ENCODE results near the gene GLIS1. TPM values are rescaled to one million over a fixed set of nuclear protein-coding genes. Genes with fewer than 3 reads are reported as not detected.

Gene GLIS1
- polyA plus RNA-seq, 3 donors = not detected

- 13% methylated on average over 8 of the region's 9 CpGs for WGBS (ENCODE audit: insufficient coverage)
- Mint-ChIP-seq H3K4me1 (peaks cover 3% of the 10 kb centered on the region), H3K9me3 (no peaks in the 10 kb centered on the region), H3K27ac (no peak overlapping the region), H3K36me3 (no peaks in the 10 kb centered on the region), H3K27me3 (ENCODE audit: low read depth in 3 of 3) (peaks cover 2 to 6% (median 2%) of the 10 kb centered on the region in 3 donors), H3K4me3 (no peak overlapping the region)
- no peaks in the 10 kb centered on the region for H3K79me2 ChIP-seq (ENCODE audit: insufficient read depth, low read length)
- no peaks in the 10 kb centered on the region for H3K9me3 ChIP-seq (replicated peaks in 1 of 2; ENCODE audit: control insufficient read depth in 1 of 2, insufficient read depth in 1 of 2, low read length in 2 of 2)
- no peaks in the 10 kb centered on the region for H3K4me1 ChIP-seq (ENCODE audit: control insufficient read depth in 1 of 2, insufficient read depth in 2 of 2, low read length in 2 of 2)
- H3K4me2 ChIP-seq (replicated peaks; ENCODE audit: extremely low read depth, low read length, poor library complexity, severe bottlenecking) = no peak overlapping the region
- H3K9ac ChIP-seq (ENCODE audit: insufficient read depth, low read length, poor library complexity, severe bottlenecking) = no peak overlapping the region
- TF ChIP-seq CTCF (IDR thresholded peaks at IDR 0.05) = no peak
- H3K4me3 ChIP-seq (replicated peaks in 1 of 3; ENCODE audit: low read depth in 2 of 3, low read length in 3 of 3) = no peak overlapping the region
- no peaks in the 10 kb centered on the region for H3K27me3 ChIP-seq (ENCODE audit: control insufficient read depth in 2 of 2, insufficient read depth in 2 of 2, low read length in 2 of 2)
- no peaks in the 10 kb centered on the region for H3K36me3 ChIP-seq (replicated peaks in 1 of 2; ENCODE audit: control insufficient read depth in 1 of 2, insufficient read depth in 2 of 2, low read length in 2 of 2)
- H2AFZ ChIP-seq (ENCODE audit: insufficient read depth, low read depth, low read length, poor library complexity, severe bottlenecking) = no peak overlapping the region
- H3K27ac ChIP-seq (ENCODE audit: low read depth in 1 of 2, low read length in 2 of 2) = no peak overlapping the region
- DNase-seq = no peak
- intact Hi-C loops (cut with micrococcal nuclease) = no loop called here
- no peaks in the 10 kb centered on the region for H4K20me1 ChIP-seq (ENCODE audit: insufficient read depth, low read length)
Measured at GRCh38 chr1:53498555-53499131, 240.3 kb downstream of the GLIS1 start.

- H3K4me2 ChIP-seq (replicated peaks; ENCODE audit: extremely low read depth, low read length, poor library complexity, severe bottlenecking) = no peak overlapping the region
- no peaks in the 10 kb centered on the region for H4K20me1 ChIP-seq (ENCODE audit: insufficient read depth, low read length)
- Mint-ChIP-seq H3K4me1 (peaks cover 3% of the 10 kb centered on the region), H3K27ac (peak overlapping the region in 1 of 7 donors; percentile 23), H3K4me3 (no peak overlapping the region), H3K27me3 (ENCODE audit: low read depth in 3 of 3) (peaks cover 2 to 4% (median 2%) of the 10 kb centered on the region in 3 donors), H3K9me3 (no peaks in the 10 kb centered on the region), H3K36me3 (no peaks in the 10 kb centered on the region)
- H3K79me2 ChIP-seq (ENCODE audit: insufficient read depth, low read length) = no peaks in the 10 kb centered on the region
- intact Hi-C loops (cut with micrococcal nuclease) = no loop called here
- H3K4me1 ChIP-seq (ENCODE audit: control insufficient read depth in 1 of 2, insufficient read depth in 2 of 2, low read length in 2 of 2) = no peaks in the 10 kb centered on the region
- no peak overlapping the region for H3K9ac ChIP-seq (ENCODE audit: insufficient read depth, low read length, poor library complexity, severe bottlenecking)
- H3K36me3 ChIP-seq (replicated peaks in 1 of 2; ENCODE audit: control insufficient read depth in 1 of 2, insufficient read depth in 2 of 2, low read length in 2 of 2) = no peaks in the 10 kb centered on the region
- H3K4me3 ChIP-seq (replicated peaks in 1 of 3; ENCODE audit: low read depth in 2 of 3, low read length in 3 of 3) = no peak overlapping the region
- no peak for TF ChIP-seq CTCF (IDR thresholded peaks at IDR 0.05)
- WGBS (ENCODE audit: insufficient coverage) = 97% methylated on average over 6 of the region's 8 CpGs
- H3K27me3 ChIP-seq (ENCODE audit: control insufficient read depth in 2 of 2, insufficient read depth in 2 of 2, low read length in 2 of 2) = no peaks in the 10 kb centered on the region
- H3K27ac ChIP-seq (ENCODE audit: low read depth in 1 of 2, low read length in 2 of 2) = no peak overlapping the region
- no peaks in the 10 kb centered on the region for H3K9me3 ChIP-seq (replicated peaks in 1 of 2; ENCODE audit: control insufficient read depth in 1 of 2, insufficient read depth in 1 of 2, low read length in 2 of 2)
- no peak for DNase-seq
- no peak overlapping the region for H2AFZ ChIP-seq (ENCODE audit: insufficient read depth, low read depth, low read length, poor library complexity, severe bottlenecking)
Measured at GRCh38 chr1:53495633-53496345, 243.2 kb downstream of the GLIS1 start.
